HepG2 (cell line): ENCODE data around the gene SPAG5. TPM values are rescaled to one million over a fixed set of nuclear protein-coding genes. Genes with fewer than 3 reads are reported as not detected.

ENCODE experiments used
- ATF2 ChIP-seq: sonication (generic); formaldehyde crosslinking; IDR thresholded peaks from 2 replicates; pipeline ENCODE4 v1.4.0; 2020; ENCODE audit warnings: missing genetic modification reagents
- CHD4 ChIP-seq: fragments of 200-600 bp; sonication (generic); IDR thresholded peaks from 2 replicates; pipeline ENCODE4 v1.7.0; 2017; ENCODE audit warnings: mild to moderate bottlenecking, low read length, borderline replicate concordance
- FOXO4 ChIP-seq: sonication (generic); formaldehyde crosslinking; conservative IDR thresholded peaks from 2 replicates; pipeline ENCODE4 v1.8.1; 2023; ENCODE audit warnings: missing genetic modification reagents
- ISX ChIP-seq: sonication (generic); formaldehyde crosslinking; conservative IDR thresholded peaks from 2 replicates; pipeline ENCODE4 v1.5.0; 2020; ENCODE audit warnings: missing genetic modification reagents
- RXRA ChIP-seq: sonication (generic); formaldehyde crosslinking; IDR thresholded peaks from 2 replicates; pipeline ENCODE4 v1.5.1; 2020; ENCODE audit warnings: missing genetic modification reagents
- SALL2 ChIP-seq: sonication (generic); formaldehyde crosslinking; IDR thresholded peaks from 2 replicates; pipeline ENCODE4 v1.8.1; 2023; ENCODE audit warnings: mild to moderate bottlenecking, missing genetic modification reagents, inconsistent platforms
- TFE3 ChIP-seq: IDR thresholded peaks from 2 replicates; pipeline ENCODE4 v1.6.1; 2016
- ZMAT5 ChIP-seq: sonication (generic); formaldehyde crosslinking; IDR thresholded peaks from 2 replicates; pipeline ENCODE4 v1.5.0; 2020; ENCODE audit warnings: mild to moderate bottlenecking, low read depth, missing genetic modification reagents, borderline replicate concordance
- ZNF225 ChIP-seq: sonication (generic); formaldehyde crosslinking; IDR thresholded peaks from 2 replicates; pipeline ENCODE4 v1.4.0; 2020; ENCODE audit warnings: mild to moderate bottlenecking, missing genetic modification reagents
- ZNF570 ChIP-seq: sonication (generic); formaldehyde crosslinking; IDR thresholded peaks from 2 replicates; pipeline ENCODE4 v1.4.0; 2020; ENCODE audit warnings: mild to moderate bottlenecking, missing genetic modification reagents, borderline replicate concordance
- ZNF644 ChIP-seq: IDR thresholded peaks from 2 replicates; pipeline ENCODE4 v1.6.1; 2016; ENCODE audit warnings: low read depth
- ZNF7 ChIP-seq: IDR thresholded peaks from 2 replicates; pipeline ENCODE4 v1.6.1; 2016; ENCODE audit warnings: missing biosample characterization, missing genetic modification reagents
- ZNF749 ChIP-seq: sonication (generic); formaldehyde crosslinking; IDR thresholded peaks from 2 replicates; pipeline ENCODE4 v1.8.0; 2022; ENCODE audit warnings: mild to moderate bottlenecking, missing genetic modification reagents, moderate library complexity, borderline replicate concordance
- ZNF878 ChIP-seq: sonication (generic); formaldehyde crosslinking; IDR thresholded peaks from 2 replicates; pipeline ENCODE4 v1.8.1; 2023; ENCODE audit warnings: mild to moderate bottlenecking, missing genetic modification reagents, moderate library complexity
- polyA plus RNA-seq, 8 experiments: library from polyadenylated mRNA; depleted of rRNA in 3 of 8; stranded (reverse) in 7 of 8; unstranded in 1 of 8; fragments of >200 nt; fragmentation: Illumina TruSeq in 4 of 8; extraction: Trizol in 4 of 8; gene quantifications; 2 replicates each; pipeline versions ENCODE4 v1.2.1 to v1.2.3, GENCODE V29; 2011 to 2016; ENCODE audit warnings: low read depth in 4 of 8, missing spikeins in 1 of 8, mixed read lengths in 1 of 8; ENCODE audit not compliant: insufficient read depth in 1 of 8
- total RNA-seq, 5 experiments: library from RNA; depleted of rRNA; stranded (reverse); fragments of >200 nt; fragmentation: Illumina TruSeq; extraction: Trizol; gene quantifications; 2 replicates each; pipeline ENCODE4 v1.2.3, GENCODE V29; 2016; ENCODE audit warnings: low read depth in 1 of 5
- TF ChIP-seq, protein P1 (sequence below): sonication (generic); formaldehyde crosslinking; IDR thresholded peaks from 2 replicates; pipeline ENCODE4 v1.8.0; 2022; ENCODE audit warnings: mild to moderate bottlenecking, missing genetic modification reagents, borderline replicate concordance

SPAG5 gene
- total and polyA plus RNA-seq, 2 of the 13 experiments (the other 11 are each of a cell fraction or from before 2014, with no cell fraction given): 41.4 to 98.0 TPM

DNA sequence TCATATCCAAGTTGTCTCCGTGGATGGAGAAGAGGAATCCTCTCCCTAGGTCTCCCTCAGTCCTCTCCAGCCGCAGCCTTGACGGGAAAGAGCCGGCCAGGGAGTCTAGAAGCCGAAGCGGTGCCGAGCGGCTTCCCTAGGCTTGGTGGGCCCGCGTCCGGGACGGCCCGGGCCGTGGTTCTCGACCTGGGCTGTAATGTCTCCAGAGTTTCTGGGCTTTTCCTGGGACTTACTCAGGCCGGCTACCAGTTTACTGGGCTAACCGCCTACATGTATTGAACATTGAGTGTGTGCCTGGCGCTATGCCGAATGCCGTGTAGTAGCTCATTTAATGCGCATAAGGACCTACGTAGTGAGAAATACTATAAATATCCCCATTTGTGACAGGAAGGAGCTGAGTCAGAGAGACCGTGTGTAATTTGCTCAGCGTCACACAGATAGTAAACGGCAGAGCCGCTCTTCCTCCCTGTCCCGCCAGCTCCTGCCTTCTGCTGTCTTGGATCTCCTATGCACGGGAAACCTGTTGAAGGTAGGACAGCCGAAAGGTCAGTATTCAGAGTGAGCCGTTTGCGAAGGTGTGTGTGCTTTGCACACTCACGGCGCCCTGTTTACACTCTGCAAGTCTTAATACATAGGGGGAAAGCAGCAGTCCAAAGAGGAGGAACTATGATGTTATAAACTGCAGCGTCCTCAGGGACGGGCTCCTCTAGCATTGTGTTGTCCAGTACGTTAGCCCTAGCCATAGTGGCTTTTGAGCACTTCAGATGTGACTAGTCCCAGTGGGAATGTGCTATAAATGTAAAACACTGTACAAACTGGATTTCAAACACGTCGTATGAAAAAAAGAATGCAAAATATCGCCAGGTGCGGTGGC lies 723 bp upstream of the SPAG5 start (continued):
- TF ChIP-seq ATF2 (CRISPR knock-in tag) (no peak; the same call in 1 of the 2 replicates), CHD4 (no peak), ZNF7 (CRISPR knock-in tag) (no peak), ZNF644 (CRISPR knock-in tag) (no peak), TFE3 (CRISPR knock-in tag) (no peak), ISX (no peak), FOXO4 (CRISPR knock-in tag) (no peak), ZNF878 (CRISPR knock-in tag) (no peak), SALL2 (0 out of 2 replicates have a peak, but pooled peaks have one; percentile 15), ZNF570 (no peak), ZNF749 (CRISPR knock-in tag) (no peak), RXRA (CRISPR knock-in tag) (no peak), ZMAT5 (CRISPR knock-in tag) (no peak), ZNF225 (CRISPR knock-in tag) (no peak)
- TF ChIP-seq, protein P1, sequence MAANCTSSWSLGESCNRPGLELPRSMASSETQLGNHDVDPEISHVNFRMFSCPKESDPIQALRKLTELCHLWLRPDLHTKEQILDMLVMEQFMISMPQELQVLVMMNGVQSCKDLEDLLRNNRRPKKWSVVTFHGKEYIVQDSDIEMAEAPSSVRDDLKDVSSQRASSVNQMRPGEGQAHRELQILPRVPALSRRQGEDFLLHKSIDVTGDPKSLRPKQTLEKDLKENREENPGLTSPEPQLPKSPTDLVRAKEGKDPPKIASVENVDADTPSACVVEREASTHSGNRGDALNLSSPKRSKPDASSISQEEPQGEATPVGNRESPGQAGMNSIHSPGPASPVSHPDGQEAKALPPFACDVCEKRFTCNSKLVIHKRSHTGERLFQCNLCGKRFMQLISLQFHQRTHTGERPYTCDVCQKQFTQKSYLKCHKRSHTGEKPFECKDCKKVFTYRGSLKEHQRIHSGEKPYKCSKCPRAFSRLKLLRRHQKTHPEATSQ (CRISPR knock-in tag): no peak
